ENCODE measurements around the gene CRYBB1. TPM values are rescaled to one million over a fixed set of nuclear protein-coding genes. Genes with fewer than 3 reads are reported as not detected.

CRYBB1 gene
- total RNA-seq, 1 donor from 2014 or later = not detected

GRCh38 chr22:26551568-26551967 lies 66.3 kb downstream of the CRYBB1 start:
- no peak for ATAC-seq

DNA sequence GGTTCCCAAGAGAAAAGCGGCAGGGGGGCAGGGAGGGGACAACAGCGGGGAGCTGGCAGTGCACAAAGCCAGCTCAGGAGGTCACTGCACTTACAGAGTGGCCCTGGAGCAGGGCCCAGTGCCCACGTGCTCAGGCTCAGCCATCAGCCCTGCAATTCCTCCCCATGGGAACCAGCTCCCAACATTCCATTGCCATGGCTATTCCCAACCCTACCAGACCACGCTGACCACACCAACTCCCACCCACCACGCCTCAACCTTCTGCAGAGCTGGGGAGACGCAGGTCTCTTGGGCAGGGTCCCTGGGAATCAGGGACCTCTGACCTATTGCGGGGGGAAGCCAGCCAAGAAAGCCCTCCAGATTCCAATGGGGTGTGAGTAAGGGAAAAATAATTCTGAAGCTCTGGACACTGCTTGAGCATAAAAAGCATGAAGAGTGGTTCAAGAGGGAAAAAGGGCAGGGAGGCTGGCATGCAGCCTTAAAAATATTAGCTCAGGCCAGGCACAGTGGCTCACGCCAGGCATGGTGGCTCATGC lies 67.3 kb downstream of the CRYBB1 start:
- no peak for ATAC-seq

- ATAC-seq = no peak
These were observed 67.8 kb downstream of the CRYBB1 start for GRCh38 chr22:26549902-26550497.

Other genes starting within 250 kb of the CRYBB1 start
- 2.1 TPM for gene ASPHD2, start 188.8 kb downstream of the CRYBB1 start, total RNA-seq
- 26.2 TPM for gene HPS4, start 134.2 kb downstream of the CRYBB1 start, total RNA-seq
- 21.0 TPM for gene SRRD, start 134.2 kb downstream of the CRYBB1 start, total RNA-seq
- 23.2 TPM for gene TFIP11, start 105.6 kb downstream of the CRYBB1 start, total RNA-seq
- gene TPST2, start 27.9 kb downstream of the CRYBB1 start, total RNA-seq = 17.5 TPM
- not detected for gene CRYBA4, start 3.9 kb upstream of the CRYBB1 start, total RNA-seq
- gene MIAT, start 39.6 kb upstream of the CRYBB1 start, total RNA-seq = 1.1 TPM

Data from esophagus mucosa (tissue), 1 donor.